ENCODE data around the gene ECM1. TPM values are rescaled to one million over a fixed set of nuclear protein-coding genes. Genes with fewer than 3 reads are reported as not detected.

ECM1 gene
- total RNA-seq, 1 donor from 2014 or later = 9.1 TPM

GRCh38 chr1:150558761-150559655, 51.1 kb downstream of the ECM1 start:
- Mint-ChIP-seq H3K4me1 (ENCODE audit: low read depth) (peaks cover 42% of the 10 kb centered on the region), H3K4me3 (ENCODE audit: unreplicated experiment) (no peak overlapping the region), H3K27ac (ENCODE audit: unreplicated experiment) (no peak overlapping the region), H3K36me3 (ENCODE audit: low read depth) (no peaks in the 10 kb centered on the region), H3K9me3 (ENCODE audit: low read depth) (no peaks in the 10 kb centered on the region), H3K27me3 (ENCODE audit: low read depth) (no peaks in the 10 kb centered on the region)
- peak; percentile 78 for DNase-seq (ENCODE audit: low spot score)
- TF ChIP-seq CTCF (IDR thresholded peaks at IDR 0.05) = no peak

DNA sequence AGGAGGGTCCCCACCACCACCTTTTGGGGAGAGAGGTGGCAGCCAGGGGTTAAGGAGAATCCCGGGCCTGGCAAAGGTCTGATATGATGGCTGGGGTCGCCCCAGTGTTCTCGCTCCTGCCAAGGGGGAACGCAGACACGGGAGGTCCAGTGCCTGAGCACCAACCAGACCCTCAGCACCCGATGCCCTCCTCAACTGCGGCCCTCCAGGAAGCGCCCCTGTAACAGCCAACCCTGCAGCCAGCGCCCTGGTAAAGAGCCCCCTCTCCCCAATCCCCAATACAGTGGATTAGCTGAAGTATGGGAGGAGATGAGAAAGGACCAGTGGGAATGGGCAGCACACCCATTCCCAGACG, 51.7 kb downstream of the ECM1 start:
- H3K27ac Mint-ChIP-seq (ENCODE audit: unreplicated experiment) = no peak overlapping the region
- no peak overlapping the region for H3K4me3 Mint-ChIP-seq (ENCODE audit: unreplicated experiment)
- no peak for TF ChIP-seq CTCF (IDR thresholded peaks at IDR 0.05)
- DNase-seq (ENCODE audit: low spot score) = no peak
- H3K4me1 Mint-ChIP-seq (ENCODE audit: low read depth) = peaks cover 49% of the 10 kb centered on the region
- no peaks in the 10 kb centered on the region for H3K9me3 Mint-ChIP-seq (ENCODE audit: low read depth)
- no peaks in the 10 kb centered on the region for H3K27me3 Mint-ChIP-seq (ENCODE audit: low read depth)
- no peaks in the 10 kb centered on the region for H3K36me3 Mint-ChIP-seq (ENCODE audit: low read depth)

- peak; percentile 90 for DNase-seq (ENCODE audit: low spot score)
- H3K27me3 Mint-ChIP-seq (ENCODE audit: low read depth) = no peaks in the 10 kb centered on the region
- no peaks in the 10 kb centered on the region for H3K36me3 Mint-ChIP-seq (ENCODE audit: low read depth)
- peak; percentile 86 for TF ChIP-seq CTCF (IDR thresholded peaks at IDR 0.05)
- H3K4me3 Mint-ChIP-seq (ENCODE audit: unreplicated experiment) = peak overlapping the region; percentile 89
- no peaks in the 10 kb centered on the region for H3K9me3 Mint-ChIP-seq (ENCODE audit: low read depth)
- H3K4me1 Mint-ChIP-seq (ENCODE audit: low read depth) = peaks cover 53% of the 10 kb centered on the region
- H3K27ac Mint-ChIP-seq (ENCODE audit: unreplicated experiment) = peak overlapping the region; percentile 100
These were observed 52.1 kb downstream of the ECM1 start for GRCh38 chr1:150560011-150560438.

DNA sequence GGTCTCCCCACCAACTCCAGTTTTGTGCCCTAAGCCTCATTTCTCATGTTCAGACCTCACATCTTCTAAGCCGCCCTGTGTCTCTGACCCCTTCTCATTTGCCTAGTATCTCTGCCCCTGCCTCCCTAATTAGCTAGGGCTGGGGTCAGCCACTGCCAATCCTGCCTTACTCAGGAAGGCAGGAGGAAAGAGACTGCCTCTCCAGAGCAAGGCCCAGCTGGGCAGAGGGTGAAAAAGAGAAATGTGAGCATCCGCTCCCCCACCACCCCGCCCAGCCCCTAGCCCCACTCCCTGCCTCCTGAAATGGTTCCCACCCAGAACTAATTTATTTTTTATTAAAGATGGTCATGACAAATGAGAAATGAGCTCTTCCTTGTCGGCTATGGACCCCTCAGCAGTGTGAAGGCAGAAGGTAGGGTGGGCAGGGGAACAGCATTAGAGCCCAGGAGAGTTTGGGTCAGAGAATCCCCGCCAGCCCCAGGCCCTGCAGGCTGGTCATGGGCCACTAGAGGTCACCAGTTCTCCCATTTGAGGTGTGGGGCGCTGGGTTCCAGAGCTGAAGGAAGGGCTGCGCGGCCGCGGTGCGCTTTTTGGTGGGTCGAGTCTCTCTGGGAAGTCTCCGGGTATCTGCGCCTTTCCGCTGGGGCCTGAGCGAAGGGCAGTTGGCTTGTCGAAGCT, 52.8 kb downstream of the ECM1 start:
- Mint-ChIP-seq H3K27ac (ENCODE audit: unreplicated experiment) (peak overlapping the region; percentile 100), H3K4me1 (ENCODE audit: low read depth) (peaks cover 57% of the 10 kb centered on the region), H3K27me3 (ENCODE audit: low read depth) (no peaks in the 10 kb centered on the region), H3K36me3 (ENCODE audit: low read depth) (no peaks in the 10 kb centered on the region), H3K9me3 (ENCODE audit: low read depth) (no peaks in the 10 kb centered on the region), H3K4me3 (ENCODE audit: unreplicated experiment) (peak overlapping the region; percentile 89)
- DNase-seq (ENCODE audit: low spot score) = peak; percentile 41
- peak; percentile 82 for TF ChIP-seq CTCF (IDR thresholded peaks at IDR 0.05)

DNA sequence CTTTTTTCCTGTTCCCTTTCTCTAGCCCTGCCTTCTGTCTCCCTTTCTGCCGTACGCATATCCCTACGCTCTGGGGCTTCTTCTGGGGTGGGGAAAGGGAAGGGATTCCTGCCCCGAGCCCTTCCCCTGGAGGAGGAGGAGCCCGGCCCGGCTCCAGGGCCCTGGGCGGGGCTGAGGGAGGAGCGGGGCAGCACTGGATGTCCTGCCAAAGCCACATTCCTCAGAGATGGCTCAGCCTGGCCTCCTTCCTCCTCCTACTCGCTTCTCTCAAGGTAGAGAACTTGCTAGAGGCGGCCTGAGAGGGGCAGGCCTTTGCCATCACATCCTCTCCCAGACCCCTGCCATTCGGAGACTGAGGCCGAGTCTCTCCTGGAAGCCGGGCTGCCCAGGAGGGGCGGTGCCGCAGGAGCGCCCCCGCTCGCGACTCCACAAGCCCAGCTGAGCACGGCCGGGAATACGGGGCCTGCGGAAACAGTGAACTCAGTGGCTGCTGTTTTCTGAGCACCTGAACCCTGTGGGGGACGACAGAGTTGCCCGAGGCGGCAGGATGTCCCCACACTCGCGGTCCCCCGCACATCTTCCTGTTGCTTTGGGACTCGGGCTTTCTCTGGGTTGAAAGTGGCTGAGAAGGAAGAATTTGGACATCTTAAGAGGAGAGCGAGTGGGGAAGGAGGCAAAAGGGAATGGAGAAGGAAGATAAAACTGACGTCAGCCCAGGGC, 53.5 kb downstream of the ECM1 start:
- peak overlapping the region; percentile 100 for H3K27ac Mint-ChIP-seq (ENCODE audit: unreplicated experiment)
- no peaks in the 10 kb centered on the region for H3K9me3 Mint-ChIP-seq (ENCODE audit: low read depth)
- peak overlapping the region; percentile 89 for H3K4me3 Mint-ChIP-seq (ENCODE audit: unreplicated experiment)
- peak; percentile 33 for TF ChIP-seq CTCF (IDR thresholded peaks at IDR 0.05)
- peak; percentile 98 for DNase-seq (ENCODE audit: low spot score)
- no peaks in the 10 kb centered on the region for H3K27me3 Mint-ChIP-seq (ENCODE audit: low read depth)
- peaks cover 64% of the 10 kb centered on the region for H3K4me1 Mint-ChIP-seq (ENCODE audit: low read depth)
- no peaks in the 10 kb centered on the region for H3K36me3 Mint-ChIP-seq (ENCODE audit: low read depth)
